GM23338 (cell line): ENCODE measurements around the gene MEOX1. TPM values are rescaled to one million over a fixed set of nuclear protein-coding genes. Genes with fewer than 3 reads are reported as not detected.

ENCODE experiments used
- ATAC-seq: fragments of 200-7000 bp; cut with Tn5 transposase; 3 replicates; pipeline ENCODE4 v1.9.1; 2020
- DNase-seq: peaks from one replicate; pipeline ENCODE4 v3.0.0-alpha.2; 2015; ENCODE audit warnings: low spot score
- H2AFZ ChIP-seq: fragments of 200-600 bp; sonication (generic); 2 replicates; pipeline ENCODE4 v1.8.0; 2016; ENCODE audit warnings: antibody characterized with exemption, mild to moderate bottlenecking, moderate library complexity
- H3F3A ChIP-seq: fragments of 200-600 bp; sonication (generic); replicated peaks from 2 replicates; pipeline ENCODE4 v1.8.0; 2017; ENCODE audit warnings: antibody characterized with exemption, mixed run types, low read depth
- H3K27ac ChIP-seq: fragments of 200-600 bp; sonication (generic); 2 replicates; pipeline ENCODE4 v1.6.1; 2016; ENCODE audit warnings: low read depth
- H3K27me3 ChIP-seq: fragments of 200-600 bp; sonication (generic); 2 replicates; pipeline ENCODE4 v1.8.0; 2016; ENCODE audit warnings: mild to moderate bottlenecking, mixed run types, moderate library complexity; ENCODE audit not compliant: insufficient read depth
- H3K36me3 ChIP-seq: fragments of 200-600 bp; sonication (generic); 2 replicates; pipeline ENCODE4 v1.8.0; 2016; ENCODE audit warnings: mild to moderate bottlenecking; ENCODE audit not compliant: insufficient read depth
- H3K4me1 ChIP-seq: fragments of 200-600 bp; sonication (generic); 2 replicates; pipeline ENCODE4 v1.8.0; 2016; ENCODE audit warnings: mild to moderate bottlenecking, moderate library complexity; ENCODE audit not compliant: insufficient read depth
- H3K4me2 ChIP-seq: fragments of 200-600 bp; sonication (generic); 2 replicates; pipeline ENCODE4 v1.7.1; 2017; ENCODE audit warnings: mixed run types
- H3K4me3 ChIP-seq: fragments of 200-600 bp; sonication (generic); 2 replicates; pipeline ENCODE4 v1.6.1; 2016; ENCODE audit warnings: mixed run types
- H3K79me2 ChIP-seq: fragments of 200-600 bp; sonication (generic); replicated peaks from 2 replicates; pipeline ENCODE4 v1.8.0; 2017; ENCODE audit warnings: mild to moderate bottlenecking; ENCODE audit not compliant: insufficient read depth
- H3K9me2 ChIP-seq: fragments of 200-600 bp; sonication (generic); 2 replicates; pipeline ENCODE4 v1.8.0; 2017; ENCODE audit not compliant: insufficient read depth
- H4K20me1 ChIP-seq: fragments of 200-600 bp; sonication (generic); replicated peaks from 2 replicates; pipeline ENCODE4 v1.8.0; 2017; ENCODE audit warnings: mild to moderate bottlenecking; ENCODE audit not compliant: insufficient read depth
- H3K27ac Mint-ChIP-seq: 2 replicates; pipeline ENCODE4 v1.8.0; 2020; ENCODE audit warnings: inconsistent platforms, mild to moderate bottlenecking, moderate library complexity, mixed read lengths
- H3K27me3 Mint-ChIP-seq: 3 replicates; pipeline ENCODE4 v1.8.0; 2022; ENCODE audit warnings: low read depth, mild to moderate bottlenecking, moderate library complexity, mixed read lengths, inconsistent platforms; ENCODE audit not compliant: insufficient read depth, poor library complexity
- H3K36me3 Mint-ChIP-seq: 3 replicates; pipeline ENCODE4 v1.8.0; 2021; ENCODE audit warnings: low read depth, mild to moderate bottlenecking, inconsistent platforms, moderate library complexity, mixed read lengths
- H3K4me1 Mint-ChIP-seq: 3 replicates; pipeline ENCODE4 v1.8.0; 2020; ENCODE audit warnings: mild to moderate bottlenecking, inconsistent platforms, mixed read lengths
- H3K4me3 Mint-ChIP-seq: 3 replicates; pipeline ENCODE4 v1.8.0; 2021; ENCODE audit warnings: moderate library complexity, mild to moderate bottlenecking, inconsistent platforms, mixed read lengths
- H3K9me3 Mint-ChIP-seq: 3 replicates; pipeline ENCODE4 v1.8.0; 2020; ENCODE audit warnings: moderate library complexity, mild to moderate bottlenecking, inconsistent platforms, mixed read lengths
- CREB1 ChIP-seq: fragments of 250-450 bp; sonication (Bioruptor Pico); IDR thresholded peaks from 2 replicates; pipeline ENCODE4 v1.5.0; 2020; ENCODE audit warnings: low read depth, mild to moderate bottlenecking, moderate library complexity
- EZH2 ChIP-seq: fragments of 200-600 bp; sonication (generic); IDR thresholded peaks from one replicate; pipeline ENCODE4 v1.8.0; 2017; ENCODE audit warnings: antibody characterized with exemption, mild to moderate bottlenecking, low read depth; ENCODE audit not compliant: unreplicated experiment
- EZH2phosphoT487 ChIP-seq: fragments of 200-600 bp; sonication (generic); IDR thresholded peaks from one replicate; pipeline ENCODE4 v1.8.1; 2018; ENCODE audit warnings: antibody characterized with exemption; ENCODE audit not compliant: unreplicated experiment
- NANOG ChIP-seq: IDR thresholded peaks from 2 replicates; pipeline ENCODE4 v1.6.1; 2016; ENCODE audit warnings: antibody characterized with exemption, borderline replicate concordance
- POLR2AphosphoS5 ChIP-seq: IDR thresholded peaks from 2 replicates; pipeline ENCODE4 v1.6.1; 2016; ENCODE audit warnings: antibody characterized with exemption, low read depth
- REST ChIP-seq: IDR thresholded peaks from one replicate; pipeline ENCODE4 v1.6.1; 2018; ENCODE audit warnings: antibody characterized with exemption; ENCODE audit not compliant: unreplicated experiment
- STAT1 ChIP-seq: IDR thresholded peaks from one replicate; pipeline ENCODE4 v1.6.1; 2016; ENCODE audit warnings: antibody characterized with exemption; ENCODE audit not compliant: unreplicated experiment
- ZNF114 ChIP-seq: fragments of 250-450 bp; sonication (Bioruptor Pico); IDR thresholded peaks from 2 replicates; pipeline ENCODE4 v1.5.0; 2020; ENCODE audit warnings: mild to moderate bottlenecking, moderate library complexity
- ZNF462 ChIP-seq: fragments of 250-450 bp; sonication (Bioruptor Pico); IDR thresholded peaks from 2 replicates; pipeline ENCODE4 v1.5.0; 2020; ENCODE audit warnings: mild to moderate bottlenecking, moderate library complexity
- polyA plus RNA-seq: library from polyadenylated mRNA; unstranded; fragments of >200 nt; fragmentation: Nextera tagmentation; extraction: Ambion mirVana; gene quantifications from 2 replicates; pipeline ENCODE4 v1.2.1, GENCODE V29; 2016
- total RNA-seq: library from RNA; depleted of rRNA; stranded (reverse); fragments of >200 nt; shearing (Covaris generic); gene quantifications from 2 replicates; pipeline ENCODE4 v1.2.3, GENCODE V29; 2014

The MEOX1 gene
- total and polyA plus RNA-seq, 2 experiments from 2014 or later = not detected

DNA sequence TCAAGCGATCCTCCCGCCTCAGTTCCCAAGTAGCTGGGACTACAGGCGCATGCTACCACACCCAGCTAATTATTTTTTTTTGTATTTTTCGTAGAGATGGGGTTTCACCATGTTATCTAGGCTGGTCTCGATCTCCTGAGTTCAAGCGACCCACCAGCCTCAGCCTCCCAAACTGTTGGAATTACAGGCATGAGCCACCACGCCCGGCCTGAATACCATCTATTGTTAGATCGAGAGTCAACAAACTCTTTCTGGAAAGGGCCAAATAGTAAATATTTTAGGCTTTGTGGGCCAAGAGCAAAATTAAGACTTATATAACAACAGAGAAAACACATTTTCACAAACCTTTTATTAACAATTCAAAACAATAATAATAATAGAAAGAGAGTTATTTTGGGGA is 41.6 kb downstream of the MEOX1 start:
- Mint-ChIP-seq H3K9me3 (no peaks in the 10 kb centered on the region), H3K4me3 (no peak overlapping the region), H3K27ac (no peak overlapping the region), H3K4me1 (no peaks in the 10 kb centered on the region), H3K36me3 (no peaks in the 10 kb centered on the region), H3K27me3 (peaks cover 8% of the 10 kb centered on the region)
- Histone ChIP-seq H3F3A (no peaks in the 10 kb centered on the region), H3K79me2 (no peaks in the 10 kb centered on the region), H3K4me2 (no peak overlapping the region), H3K4me3 (no peak overlapping the region), H3K27me3 (no peaks in the 10 kb centered on the region), H3K36me3 (no peaks in the 10 kb centered on the region), H2AFZ (peak overlapping the region; percentile 89; the same call in 1 of the 2 replicates), H3K9me2 (no peaks in the 10 kb centered on the region), H4K20me1 (no peaks in the 10 kb centered on the region), H3K27ac (no peak overlapping the region), H3K4me1 (peaks cover 6% of the 10 kb centered on the region)
- no peak for DNase-seq
- no peak for TF ChIP-seq REST
- no peak for TF ChIP-seq NANOG
- TF ChIP-seq STAT1 = no peak
- no peak for ATAC-seq

DNA sequence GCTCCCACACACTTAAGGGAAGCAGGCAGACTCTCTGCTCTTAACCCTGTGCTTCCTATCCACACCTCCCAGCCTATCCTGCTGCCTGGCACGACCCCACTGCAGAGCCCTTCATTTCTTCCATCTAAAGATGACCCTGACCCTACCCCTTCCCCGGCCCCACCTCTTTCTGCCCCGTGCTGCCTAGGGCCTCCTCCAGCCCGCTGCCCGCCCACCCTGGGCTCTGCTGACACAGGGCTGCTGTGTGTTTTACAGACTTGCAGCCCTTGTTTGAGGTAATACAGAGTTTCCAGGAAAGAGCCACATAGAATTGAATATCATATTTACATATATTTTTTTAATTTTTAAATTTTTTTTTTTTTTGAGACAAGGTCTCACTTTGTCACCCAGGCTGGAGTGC is 42.0 kb downstream of the MEOX1 start:
- H2AFZ ChIP-seq = peak overlapping the region; percentile 52; the same call in 1 of the 2 replicates
- no peaks in the 10 kb centered on the region for H3F3A ChIP-seq
- no peak overlapping the region for H3K27ac ChIP-seq
- H3K4me3 ChIP-seq = no peak overlapping the region
- H3K79me2 ChIP-seq = no peaks in the 10 kb centered on the region
- Mint-ChIP-seq H3K27me3 (peaks cover 8% of the 10 kb centered on the region), H3K4me1 (no peaks in the 10 kb centered on the region), H3K27ac (no peak overlapping the region), H3K9me3 (no peaks in the 10 kb centered on the region), H3K4me3 (no peak overlapping the region), H3K36me3 (no peaks in the 10 kb centered on the region)
- DNase-seq (no peak), ATAC-seq (peak; percentile 35)
- no peaks in the 10 kb centered on the region for H3K27me3 ChIP-seq
- H4K20me1 ChIP-seq = no peaks in the 10 kb centered on the region
- H3K4me1 ChIP-seq = peaks cover 6% of the 10 kb centered on the region
- no peaks in the 10 kb centered on the region for H3K9me2 ChIP-seq
- no peak overlapping the region for H3K4me2 ChIP-seq
- no peaks in the 10 kb centered on the region for H3K36me3 ChIP-seq
- TF ChIP-seq STAT1 (no peak), NANOG (no peak), EZH2 (no peak), CREB1 (no peak), REST (no peak), EZH2phosphoT487 (no peak), ZNF114 (no peak), ZNF462 (no peak), POLR2AphosphoS5 (no peak)
